HepG2 (cell line): ENCODE measurements around the gene PGAP1. TPM values are rescaled to one million over a fixed set of nuclear protein-coding genes. Genes with fewer than 3 reads are reported as not detected.

ENCODE experiments used
- GABPB1 ChIP-seq: IDR thresholded peaks from 2 replicates; pipeline ENCODE4 v1.6.1; 2016; ENCODE audit warnings: mild to moderate bottlenecking, missing genetic modification reagents, moderate library complexity, missing compliant biosample characterization
- HNRNPL ChIP-seq: fragments of 200-400 bp; formaldehyde crosslinking; IDR thresholded peaks from 2 replicates; pipeline ENCODE4 v1.6.1; 2017; ENCODE audit warnings: mild to moderate bottlenecking, low read depth, low read length
- MEF2D ChIP-seq: sonication (generic); formaldehyde crosslinking; IDR thresholded peaks from 2 replicates; pipeline ENCODE4 v1.5.1; 2020; ENCODE audit warnings: mild to moderate bottlenecking, missing genetic modification reagents
- RFX1 ChIP-seq: fragments of 450-650 bp; IDR thresholded peaks from 2 replicates; pipeline ENCODE4 v1.6.1; 2017
- SAFB2 ChIP-seq: sonication (generic); formaldehyde crosslinking; IDR thresholded peaks from 2 replicates; pipeline ENCODE4 v1.5.1; 2020; ENCODE audit warnings: missing genetic modification reagents, low read depth, mild to moderate bottlenecking, borderline replicate concordance
- ZNF30 ChIP-seq: sonication (generic); formaldehyde crosslinking; IDR thresholded peaks from 2 replicates; pipeline ENCODE4 v1.5.0; 2020; ENCODE audit warnings: mild to moderate bottlenecking, missing genetic modification reagents
- ZNF44 ChIP-seq: sonication (generic); formaldehyde crosslinking; IDR thresholded peaks from 2 replicates; pipeline ENCODE4 v1.5.1; 2020; ENCODE audit warnings: mild to moderate bottlenecking, missing genetic modification reagents
- ZNF598 ChIP-seq: sonication (generic); formaldehyde crosslinking; IDR thresholded peaks from 2 replicates; pipeline ENCODE4 v1.5.1; 2020; ENCODE audit warnings: mild to moderate bottlenecking, missing genetic modification reagents, borderline replicate concordance
- polyA plus RNA-seq, 8 experiments: library from polyadenylated mRNA; depleted of rRNA in 3 of 8; stranded (reverse) in 7 of 8; unstranded in 1 of 8; fragments of >200 nt; fragmentation: Illumina TruSeq in 4 of 8; extraction: Trizol in 4 of 8; gene quantifications; 2 replicates each; pipeline versions ENCODE4 v1.2.1 to v1.2.3, GENCODE V29; 2011 to 2016; ENCODE audit warnings: low read depth in 4 of 8, missing spikeins in 1 of 8, mixed read lengths in 1 of 8; ENCODE audit not compliant: insufficient read depth in 1 of 8
- total RNA-seq, 5 experiments: library from RNA; depleted of rRNA; stranded (reverse); fragments of >200 nt; fragmentation: Illumina TruSeq; extraction: Trizol; gene quantifications; 2 replicates each; pipeline ENCODE4 v1.2.3, GENCODE V29; 2016; ENCODE audit warnings: low read depth in 1 of 5
- TF ChIP-seq, protein P1 (sequence below): sonication (generic); formaldehyde crosslinking; IDR thresholded peaks from 2 replicates; pipeline ENCODE4 v1.4.0; 2020; ENCODE audit warnings: low read depth, mild to moderate bottlenecking, missing genetic modification reagents
- TF ChIP-seq, protein P2 (sequence below): sonication (generic); formaldehyde crosslinking; IDR thresholded peaks from 2 replicates; pipeline ENCODE4 v1.5.0; 2020; ENCODE audit warnings: missing genetic modification reagents
- TF ChIP-seq, protein P3 (sequence below): sonication (generic); formaldehyde crosslinking; IDR thresholded peaks from 2 replicates; pipeline ENCODE4 v1.5.0; 2020; ENCODE audit warnings: missing genetic modification reagents
- TF ChIP-seq, protein P4 (sequence below): IDR thresholded peaks from 2 replicates; pipeline ENCODE4 v1.6.1; 2016; ENCODE audit warnings: mild to moderate bottlenecking

The PGAP1 gene
- total and polyA plus RNA-seq, 2 of the 13 experiments (the other 11 are each of a cell fraction or from before 2014, with no cell fraction given), result 4.1 to 6.4 TPM

DNA sequence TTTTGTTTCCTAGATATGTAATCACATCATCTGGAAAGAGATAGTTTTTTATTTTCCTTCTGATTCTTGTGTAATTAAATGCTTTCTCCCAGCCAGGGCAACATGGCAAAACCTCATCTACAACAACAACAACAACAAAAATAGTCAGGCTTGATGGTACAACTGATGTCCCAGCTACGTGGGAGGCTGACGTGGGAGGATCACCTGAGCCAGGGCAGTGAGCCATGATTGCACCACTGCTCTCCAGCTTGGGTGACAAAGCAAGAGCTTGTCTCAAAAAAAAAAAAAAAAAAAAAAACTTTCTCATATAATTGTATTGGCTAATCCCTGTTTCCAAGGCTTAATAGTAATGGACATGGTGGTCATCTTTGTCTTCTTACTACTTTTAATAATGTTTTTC lies 26.4 kb upstream of the PGAP1 start (continued):
- TF ChIP-seq ZNF44 (CRISPR knock-in tag) (no peak), MEF2D (CRISPR knock-in tag) (no peak), ZNF30 (CRISPR knock-in tag) (no peak), RFX1 (no peak), ZNF598 (CRISPR knock-in tag) (no peak), SAFB2 (CRISPR knock-in tag) (no peak), HNRNPL (no peak), GABPB1 (CRISPR knock-in tag) (no peak)
- TF ChIP-seq, protein P1, sequence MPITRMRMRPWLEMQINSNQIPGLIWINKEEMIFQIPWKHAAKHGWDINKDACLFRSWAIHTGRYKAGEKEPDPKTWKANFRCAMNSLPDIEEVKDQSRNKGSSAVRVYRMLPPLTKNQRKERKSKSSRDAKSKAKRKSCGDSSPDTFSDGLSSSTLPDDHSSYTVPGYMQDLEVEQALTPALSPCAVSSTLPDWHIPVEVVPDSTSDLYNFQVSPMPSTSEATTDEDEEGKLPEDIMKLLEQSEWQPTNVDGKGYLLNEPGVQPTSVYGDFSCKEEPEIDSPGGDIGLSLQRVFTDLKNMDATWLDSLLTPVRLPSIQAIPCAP (CRISPR knock-in tag), result no peak
- TF ChIP-seq, protein P2, sequence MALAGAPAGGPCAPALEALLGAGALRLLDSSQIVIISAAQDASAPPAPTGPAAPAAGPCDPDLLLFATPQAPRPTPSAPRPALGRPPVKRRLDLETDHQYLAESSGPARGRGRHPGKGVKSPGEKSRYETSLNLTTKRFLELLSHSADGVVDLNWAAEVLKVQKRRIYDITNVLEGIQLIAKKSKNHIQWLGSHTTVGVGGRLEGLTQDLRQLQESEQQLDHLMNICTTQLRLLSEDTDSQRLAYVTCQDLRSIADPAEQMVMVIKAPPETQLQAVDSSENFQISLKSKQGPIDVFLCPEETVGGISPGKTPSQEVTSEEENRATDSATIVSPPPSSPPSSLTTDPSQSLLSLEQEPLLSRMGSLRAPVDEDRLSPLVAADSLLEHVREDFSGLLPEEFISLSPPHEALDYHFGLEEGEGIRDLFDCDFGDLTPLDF (CRISPR knock-in tag), result no peak
- TF ChIP-seq, protein P3, sequence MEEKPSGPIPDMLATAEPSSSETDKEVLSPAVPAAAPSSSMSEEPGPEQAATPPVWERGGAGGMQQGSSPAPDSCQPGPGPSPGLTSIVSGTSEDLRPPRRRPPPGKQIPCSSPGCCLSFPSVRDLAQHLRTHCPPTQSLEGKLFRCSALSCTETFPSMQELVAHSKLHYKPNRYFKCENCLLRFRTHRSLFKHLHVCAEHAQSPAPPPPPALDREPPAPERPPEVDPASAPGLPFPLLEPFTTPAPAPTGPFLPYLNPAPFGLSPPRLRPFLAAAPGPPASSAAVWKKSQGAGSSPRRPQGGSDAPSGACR (CRISPR knock-in tag), result no peak
- TF ChIP-seq, protein P4, sequence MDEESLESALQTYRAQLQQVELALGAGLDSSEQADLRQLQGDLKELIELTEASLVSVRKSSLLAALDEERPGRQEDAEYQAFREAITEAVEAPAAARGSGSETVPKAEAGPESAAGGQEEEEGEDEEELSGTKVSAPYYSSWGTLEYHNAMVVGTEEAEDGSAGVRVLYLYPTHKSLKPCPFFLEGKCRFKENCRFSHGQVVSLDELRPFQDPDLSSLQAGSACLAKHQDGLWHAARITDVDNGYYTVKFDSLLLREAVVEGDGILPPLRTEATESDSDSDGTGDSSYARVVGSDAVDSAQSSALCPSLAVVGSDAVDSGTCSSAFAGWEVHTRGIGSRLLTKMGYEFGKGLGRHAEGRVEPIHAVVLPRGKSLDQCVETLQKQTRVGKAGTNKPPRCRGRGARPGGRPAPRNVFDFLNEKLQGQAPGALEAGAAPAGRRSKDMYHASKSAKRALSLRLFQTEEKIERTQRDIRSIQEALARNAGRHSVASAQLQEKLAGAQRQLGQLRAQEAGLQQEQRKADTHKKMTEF (CRISPR knock-in tag), result no peak
